ENCODE data around the gene EML2.
"Not testable (repeated sequence)": the region's sequence is repeated elsewhere in the genome, so short reads cannot be mapped to it uniquely, and the experiment has no call there.

EML2 gene

DNA sequence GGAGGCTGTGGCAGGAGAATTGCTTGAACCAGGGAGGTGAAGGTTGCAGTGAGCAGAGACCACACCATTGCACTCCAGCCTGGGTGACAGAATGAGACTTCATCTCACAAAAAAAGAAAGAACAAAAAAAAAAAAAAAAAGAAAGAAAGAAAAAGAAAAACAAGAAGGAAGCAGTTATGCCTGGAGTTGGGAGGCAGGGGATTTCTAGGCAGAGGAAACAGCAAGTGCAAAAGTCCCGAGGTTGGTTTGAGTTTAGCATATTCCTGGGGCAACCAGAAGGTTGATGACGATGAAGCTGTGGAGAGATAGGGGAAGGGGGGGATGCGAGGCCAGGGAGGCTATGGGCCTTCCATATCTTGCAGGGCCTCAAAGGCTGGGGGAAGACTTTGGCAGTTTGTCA is 11.5 kb upstream of the EML2 start:
- no peak for DNase-seq (ENCODE audit: low read depth in 2 of 2)

DNA sequence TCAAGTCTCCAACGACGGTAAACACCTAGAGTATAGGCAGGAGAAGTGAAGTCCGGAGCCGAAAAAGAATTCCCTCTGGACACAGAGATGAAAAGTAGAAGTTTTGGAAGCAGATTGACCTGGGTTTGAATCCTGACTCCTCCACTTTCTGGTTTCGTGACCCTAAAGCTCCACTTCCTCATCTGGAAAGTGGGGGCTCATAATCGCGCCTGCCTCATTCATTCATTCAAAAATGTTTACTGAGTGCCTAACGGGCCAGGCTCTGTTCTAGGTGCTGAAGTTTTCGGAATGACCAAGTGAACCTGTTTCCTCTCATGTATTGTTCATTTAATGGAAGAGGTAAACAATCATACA is 7.1 kb upstream of the EML2 start:
- no peak for DNase-seq (ENCODE audit: low read depth in 2 of 2)

DNA sequence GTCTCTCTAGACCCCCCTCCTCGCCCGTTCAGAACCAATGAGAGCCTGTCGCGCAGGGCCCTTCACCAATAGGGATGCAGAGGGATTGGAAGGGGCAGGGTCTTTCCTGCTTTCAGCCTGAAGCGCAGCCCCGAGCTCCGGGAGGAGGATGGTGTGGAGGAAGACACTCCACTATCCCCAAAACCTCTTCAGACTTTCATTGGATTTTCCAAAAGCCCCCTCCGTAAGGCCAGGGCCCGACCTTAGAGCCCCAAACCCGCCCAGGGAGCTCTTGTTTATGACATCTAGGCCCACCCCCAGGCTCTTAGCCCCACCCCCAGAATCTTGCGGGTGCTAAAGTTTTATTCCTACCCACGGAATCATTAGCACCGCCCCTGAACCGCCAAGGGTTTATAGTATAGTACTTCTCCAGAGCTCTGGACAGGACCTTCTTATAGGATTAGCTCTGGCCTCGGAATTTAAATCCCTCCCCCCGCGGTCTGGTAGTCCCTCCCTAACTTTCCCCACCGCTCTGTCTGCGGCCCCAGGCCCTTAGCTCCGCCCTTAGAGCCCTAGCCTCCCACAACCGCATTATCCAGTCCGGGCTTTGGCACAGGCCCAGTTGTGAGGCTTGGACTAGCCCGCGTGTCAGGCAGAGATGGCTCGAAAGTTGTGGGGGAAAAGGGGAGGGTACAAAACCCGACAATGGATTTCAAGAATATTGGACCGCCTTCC is 6.6 kb upstream of the EML2 start:
- peak in 1 of 2 donors; percentile 44 for DNase-seq (ENCODE audit: low read depth in 2 of 2)

DNA sequence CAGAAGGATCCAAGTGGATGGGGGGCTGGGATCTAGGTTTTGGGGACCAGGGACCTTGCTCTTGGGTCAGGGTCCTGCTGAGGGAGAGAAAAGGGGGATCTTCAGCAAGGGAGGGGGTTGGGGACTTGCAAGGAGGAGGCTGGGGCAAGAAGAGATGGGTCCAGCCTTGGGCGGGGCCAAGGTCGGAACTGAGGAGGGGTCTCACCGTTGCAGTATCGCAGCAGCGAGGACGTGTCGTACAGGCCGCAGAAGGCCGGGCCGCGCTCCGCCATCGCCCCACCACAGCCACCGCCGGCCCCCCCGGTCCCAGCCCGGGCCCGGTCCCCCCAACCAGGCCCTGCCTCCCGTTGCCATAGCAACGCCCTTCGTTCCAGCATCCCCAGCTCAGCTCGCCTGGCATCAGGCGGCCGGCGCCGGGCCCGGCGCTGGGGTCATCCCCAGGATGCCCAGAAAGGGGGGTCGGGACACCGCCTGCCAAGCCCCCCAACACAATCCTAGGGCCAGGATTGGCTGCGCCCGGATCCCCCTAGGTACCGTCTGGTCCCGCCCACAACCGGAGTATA is 6.0 kb upstream of the EML2 start:
- DNase-seq (ENCODE audit: low read depth in 2 of 2) = no peak

DNA sequence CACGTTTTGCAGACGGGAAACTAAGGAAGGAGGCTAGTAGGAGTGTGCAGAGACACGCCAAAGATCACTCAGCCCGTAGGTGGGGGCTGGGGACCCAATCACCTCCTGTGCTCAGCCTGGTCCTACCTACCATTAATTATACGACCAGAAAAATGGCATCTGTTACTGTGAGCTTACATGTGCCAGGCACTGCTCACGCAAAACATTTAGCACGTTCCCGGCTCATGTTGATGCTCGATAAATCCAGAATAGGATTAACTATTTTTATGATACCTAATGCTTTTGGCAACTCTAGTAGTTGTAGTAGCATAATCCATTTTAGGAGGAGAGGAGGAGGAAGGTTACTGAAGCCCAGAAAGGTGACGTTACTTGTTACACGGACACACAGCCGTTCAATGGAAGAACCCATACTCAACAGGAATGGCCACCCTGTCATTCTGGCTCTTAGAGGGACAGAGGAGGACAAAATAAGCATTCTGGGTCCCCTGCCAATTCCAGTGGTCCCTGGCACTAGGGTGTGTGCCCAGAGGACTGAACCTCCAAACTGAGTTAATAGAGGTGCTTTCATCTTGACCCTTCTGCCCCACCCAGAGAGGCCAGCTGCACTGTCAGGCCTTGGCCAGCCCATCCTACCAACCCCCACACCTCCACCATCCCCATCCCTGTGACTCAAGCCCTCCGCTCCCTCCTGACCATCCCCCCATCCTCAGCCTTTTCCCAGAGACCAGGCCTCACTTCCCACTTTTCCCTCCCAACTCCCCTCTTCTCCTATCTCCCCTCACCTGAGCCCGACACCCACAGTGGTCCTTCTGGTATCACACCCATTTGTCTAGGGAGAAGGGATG is 5.0 kb upstream of the EML2 start:
- no peak for DNase-seq (ENCODE audit: low read depth in 2 of 2)

DNA sequence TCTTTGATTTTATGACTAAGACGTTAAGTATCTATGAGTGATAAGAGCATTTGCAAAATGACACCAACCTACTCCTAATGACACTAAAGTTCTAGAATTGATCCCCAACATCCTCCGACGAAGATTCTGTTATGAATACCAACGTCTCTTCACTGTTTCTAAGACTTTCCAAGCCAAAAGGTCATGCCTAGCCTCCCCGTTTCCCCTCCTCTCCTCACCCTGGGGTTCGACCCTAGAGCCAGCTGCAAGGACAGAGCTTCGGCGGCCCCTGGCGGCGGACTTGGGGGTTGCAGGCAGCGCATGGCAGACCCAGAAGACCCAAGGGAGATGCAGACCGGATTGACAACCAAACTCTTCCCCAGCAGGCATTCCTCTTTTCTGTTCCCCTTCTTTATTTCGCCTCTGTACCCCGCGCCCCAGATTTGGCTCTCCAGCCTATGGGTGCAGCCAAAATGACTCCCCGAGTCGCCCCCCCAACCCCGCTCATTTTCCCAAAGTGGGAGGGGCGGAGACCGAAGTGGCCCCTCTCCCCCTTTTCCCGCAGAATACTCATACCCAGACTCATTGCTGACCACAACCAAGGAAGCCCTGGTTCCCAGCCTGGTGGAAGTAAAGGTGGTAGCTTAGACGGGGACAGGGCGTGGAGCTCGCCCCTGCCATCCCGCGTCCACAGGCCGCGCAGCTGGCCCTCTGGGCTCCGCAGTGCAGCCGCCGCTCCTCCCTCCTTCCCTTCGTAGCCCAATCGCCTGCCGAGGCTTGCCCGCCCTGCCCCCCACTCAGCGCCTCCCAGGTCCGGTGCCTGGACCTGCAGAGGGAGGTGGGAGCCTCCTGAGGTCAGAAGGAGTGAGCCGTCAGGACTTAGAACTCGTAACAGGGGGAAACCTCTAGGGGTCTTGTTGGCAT is 4.1 kb upstream of the EML2 start:
- peak; percentile 79 to 82 for DNase-seq (ENCODE audit: low read depth in 2 of 2)

DNA sequence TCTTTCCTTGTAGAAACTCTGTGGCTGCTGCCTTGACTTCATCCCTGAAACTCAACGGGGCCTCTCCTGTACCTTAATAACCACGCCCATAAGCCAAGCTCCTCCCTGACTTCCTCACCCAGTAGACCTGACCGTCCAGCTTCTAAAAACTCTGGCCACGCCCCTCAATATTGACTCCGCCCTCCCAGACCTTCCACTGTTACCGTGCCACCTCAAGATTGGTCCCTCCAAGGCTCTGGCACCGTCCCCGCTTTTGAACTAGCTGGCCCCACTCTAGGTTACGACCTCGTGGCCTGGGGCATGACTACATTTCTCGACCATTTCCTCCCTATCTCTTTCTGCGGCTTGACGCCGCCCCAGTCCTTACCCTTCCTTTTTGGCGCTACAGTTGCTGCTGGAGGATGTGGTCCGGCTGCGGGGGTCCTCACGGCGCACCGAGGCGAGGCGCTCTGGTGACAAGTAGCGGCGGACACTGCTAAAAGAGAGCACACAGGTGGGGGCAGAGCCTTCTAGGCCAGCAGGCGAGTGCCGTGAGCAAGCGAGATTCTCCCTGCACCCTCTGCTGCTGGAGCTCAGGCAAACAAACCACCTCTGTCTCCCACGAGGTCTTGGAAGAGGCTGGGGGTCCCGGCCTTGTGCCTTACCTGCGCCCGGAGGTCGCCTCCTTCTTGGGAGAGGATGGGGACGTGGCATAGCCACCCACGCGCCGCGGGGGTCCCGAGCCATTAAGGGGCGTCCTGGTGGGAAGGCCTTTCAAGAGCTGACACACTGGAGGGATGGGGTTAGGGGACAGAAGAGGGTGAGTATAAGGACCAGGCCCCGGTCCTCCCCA is 2.3 kb upstream of the EML2 start:
- DNase-seq (ENCODE audit: low read depth in 2 of 2) = peak; percentile 28 to 31

DNA sequence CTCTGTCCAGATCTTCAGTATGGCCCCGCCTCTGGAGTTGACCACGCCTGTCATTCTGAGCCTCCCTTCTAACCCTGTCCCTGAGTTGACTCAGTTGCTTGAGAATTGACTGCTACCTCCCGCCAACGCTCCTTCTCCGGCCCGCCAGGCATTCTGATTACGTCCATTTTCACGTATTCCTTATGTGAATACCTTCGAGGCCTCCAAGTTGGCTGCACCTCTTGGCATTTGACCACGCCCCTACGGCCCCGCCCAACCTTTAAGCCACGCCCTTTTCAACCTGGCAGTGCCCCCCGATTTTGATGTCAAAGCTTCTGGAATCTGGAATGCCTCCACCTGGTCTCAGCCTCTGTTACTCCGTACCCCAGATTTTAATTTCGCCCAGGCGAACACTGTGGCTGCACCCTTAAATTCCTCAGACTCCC is 1.7 kb upstream of the EML2 start:
- DNase-seq (ENCODE audit: low read depth in 2 of 2) = peak in 1 of 2 donors; percentile 10

DNA sequence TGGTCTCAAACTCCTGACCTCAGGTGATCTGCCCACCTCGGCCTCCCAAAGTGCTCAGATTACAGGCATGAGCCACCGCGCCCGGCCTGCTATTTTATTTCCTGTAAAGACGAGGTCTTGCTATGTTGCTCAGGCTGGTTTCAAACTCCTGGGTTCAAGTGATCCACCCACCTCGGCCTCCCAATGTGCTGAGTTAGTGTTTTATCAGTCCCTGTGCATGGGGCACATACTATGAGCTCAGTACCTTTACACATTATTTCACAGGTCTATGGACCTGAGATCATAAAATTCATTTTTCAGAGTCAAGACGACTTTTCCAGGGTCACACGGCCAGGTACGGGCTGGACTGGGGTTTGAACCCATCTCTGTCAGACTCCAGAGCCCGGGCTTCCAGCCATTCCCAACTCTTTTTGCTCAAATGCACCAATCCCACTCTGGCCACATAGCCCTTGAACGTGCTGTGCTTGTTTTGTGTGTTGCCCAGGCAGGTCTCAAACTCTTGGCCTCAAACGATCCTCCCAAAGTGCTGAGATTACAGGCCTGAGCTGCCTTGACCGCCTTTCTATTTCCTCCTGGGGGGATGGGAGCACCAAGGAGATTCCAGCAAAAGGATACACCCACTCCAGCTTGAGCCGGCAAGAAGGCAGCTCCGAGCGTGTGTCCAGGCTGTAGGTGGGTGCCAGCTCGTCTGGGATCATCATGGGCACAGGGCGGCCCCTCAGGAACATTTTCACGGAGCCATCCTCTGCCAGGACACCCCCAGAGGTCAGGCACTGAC is 1.1 kb downstream of the EML2 start:
- DNase-seq (ENCODE audit: low read depth in 2 of 2) = no peak

DNA sequence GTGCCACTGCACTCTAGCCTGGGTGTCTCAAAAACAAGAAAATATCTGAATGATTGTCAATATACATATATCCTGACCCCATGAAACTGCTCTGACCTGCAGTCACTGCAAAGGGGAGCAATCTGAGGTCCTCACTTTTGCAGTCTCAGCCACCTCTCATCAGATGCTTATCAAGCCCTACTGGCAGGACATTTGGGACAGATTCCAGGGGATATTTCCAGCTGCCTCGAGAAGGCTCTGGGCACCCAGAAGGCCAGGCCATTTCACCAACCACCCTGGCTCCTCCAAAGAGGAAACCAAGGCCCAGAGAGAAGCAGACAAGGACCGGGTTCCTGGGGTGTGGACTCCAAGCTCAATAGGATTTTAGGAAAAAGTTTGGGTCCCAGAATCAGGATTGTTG is 2.3 kb downstream of the EML2 start:
- no peak for DNase-seq (ENCODE audit: low read depth in 2 of 2)

DNA sequence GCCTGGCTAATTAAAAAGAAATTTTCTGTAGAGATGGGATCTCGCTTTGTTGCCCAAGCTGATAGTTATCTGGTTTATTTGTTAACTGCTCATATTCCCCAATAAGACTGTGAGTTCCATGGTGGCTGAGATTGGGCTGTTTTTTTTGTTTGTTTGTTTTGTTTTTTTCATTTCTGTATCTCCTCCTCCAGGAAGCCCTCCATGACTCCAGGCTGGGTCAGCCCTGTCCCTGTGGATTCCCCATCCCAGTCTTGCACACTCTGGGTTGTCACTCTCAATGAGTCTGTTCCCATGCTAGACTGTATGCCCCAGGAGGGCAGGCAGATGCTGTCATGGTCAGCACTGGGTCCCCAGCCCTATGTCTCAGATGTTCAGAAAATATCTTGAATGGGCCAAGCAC is 2.9 kb downstream of the EML2 start:
- no peak for DNase-seq (ENCODE audit: low read depth in 2 of 2)

DNA sequence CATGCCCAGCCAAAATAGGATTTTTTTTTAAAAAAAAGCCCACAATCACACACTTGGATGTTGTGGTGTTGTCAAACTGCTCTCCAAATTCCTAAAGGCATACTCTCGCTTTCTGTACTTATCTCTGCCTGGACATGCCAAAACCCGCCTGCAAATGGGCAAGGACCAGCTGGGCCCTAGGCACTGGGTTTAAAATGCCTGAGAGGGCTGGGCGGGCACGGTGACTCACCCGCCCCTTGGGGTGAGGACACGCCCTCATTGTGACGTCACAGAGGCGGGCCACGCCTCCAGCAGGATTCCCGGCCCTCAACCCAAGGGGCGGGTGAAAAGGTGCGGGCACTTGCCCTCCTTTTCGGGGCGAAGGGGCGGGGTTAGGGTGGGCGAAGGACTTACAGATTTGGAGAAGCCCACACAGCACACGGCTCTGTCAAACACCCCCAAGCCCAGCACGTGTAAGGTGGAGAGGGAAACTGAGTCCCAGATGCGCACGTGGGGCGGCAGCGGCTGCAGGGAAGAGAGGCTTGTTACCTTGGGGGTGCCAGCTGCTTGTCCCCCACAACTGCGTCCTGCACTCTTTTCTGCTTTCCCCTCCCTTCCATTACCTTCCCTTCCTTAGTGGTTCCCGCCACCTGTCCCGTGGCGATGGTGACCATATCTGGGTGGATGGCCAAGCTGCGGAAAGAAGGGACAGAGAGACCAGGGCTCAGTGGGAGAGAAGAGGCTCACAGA is 6.6 kb downstream of the EML2 start:
- no peak for DNase-seq (ENCODE audit: low read depth in 2 of 2)

DNA sequence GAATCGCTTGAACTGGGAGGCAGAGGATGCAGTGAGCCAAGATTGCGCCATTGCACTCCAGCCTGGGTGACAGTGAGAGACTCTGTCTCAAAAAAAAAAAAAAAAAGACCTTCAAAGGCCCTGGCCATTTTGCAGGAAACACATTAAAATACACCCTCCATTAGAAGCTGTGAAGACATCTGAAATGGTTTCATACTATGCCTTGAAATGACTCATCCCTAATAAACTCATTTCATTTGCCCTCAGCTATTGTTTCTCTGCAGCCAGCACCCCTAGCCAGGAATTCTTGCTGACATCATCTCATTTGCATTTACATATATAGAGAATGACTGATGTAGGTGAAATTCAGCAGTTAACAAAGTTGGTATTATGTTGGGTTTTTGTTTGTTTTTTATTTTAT is 8.7 kb downstream of the EML2 start:
- DNase-seq (ENCODE audit: low read depth in 2 of 2) = no peak

DNA sequence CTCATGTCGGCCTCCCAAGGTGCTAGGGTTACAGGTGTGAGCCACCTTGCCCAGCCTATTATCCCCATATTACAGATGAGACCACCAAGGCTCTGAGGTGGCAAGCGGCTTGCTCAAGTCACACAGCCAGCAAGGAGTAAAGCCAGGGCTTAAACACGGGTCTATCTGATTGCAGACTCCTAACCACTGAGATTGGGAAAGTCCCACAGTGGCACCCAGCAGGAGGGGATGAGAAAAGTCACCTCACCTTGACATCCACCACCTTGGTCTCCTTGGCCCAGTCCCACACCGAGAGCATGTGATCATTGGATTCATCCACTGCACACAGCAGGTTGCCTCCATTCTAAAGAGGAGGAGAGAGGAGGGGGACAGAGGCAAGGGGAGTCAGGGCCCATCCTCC is 9.5 kb downstream of the EML2 start:
- no peak for DNase-seq (ENCODE audit: low read depth in 2 of 2)

DNA sequence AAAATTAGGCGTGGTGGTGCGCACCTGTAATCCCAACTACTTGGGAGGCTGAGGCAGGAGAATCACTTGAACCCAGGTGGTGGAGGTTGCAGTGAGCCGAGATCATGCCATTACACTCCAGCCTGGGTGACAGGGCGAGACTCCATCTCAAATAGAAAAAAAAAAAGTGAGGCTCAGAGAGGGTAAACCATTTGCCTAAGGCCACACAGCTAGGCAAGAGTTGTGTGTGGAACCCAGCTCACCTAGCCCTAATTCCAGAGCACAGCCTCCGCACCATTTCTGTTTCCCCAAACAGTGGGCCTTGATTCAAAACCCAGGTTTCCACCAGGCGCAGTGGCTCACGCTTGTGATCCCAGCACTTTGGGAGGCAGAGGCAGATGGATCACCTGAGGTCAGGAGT is 11.0 kb downstream of the EML2 start:
- not testable (repeated sequence) for DNase-seq (ENCODE audit: low read depth in 2 of 2)

DNA sequence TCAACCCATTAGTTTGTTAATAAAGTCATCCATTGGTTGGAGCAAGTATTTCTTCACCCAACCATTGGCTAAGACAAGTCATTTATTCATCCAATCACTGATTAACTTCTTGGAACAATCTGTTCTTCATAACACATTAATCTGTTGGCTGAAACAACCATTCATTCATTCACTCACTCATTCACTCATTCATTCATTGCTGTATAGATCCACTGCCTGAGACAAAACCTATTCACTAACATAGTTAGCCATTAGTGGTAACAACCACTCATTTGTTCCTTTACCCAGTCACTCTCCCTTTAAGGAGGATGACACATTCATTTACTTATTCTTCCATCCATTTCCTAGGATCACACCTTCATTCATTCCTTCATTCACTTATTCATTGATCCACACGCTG is 15.2 kb downstream of the EML2 start:
- DNase-seq (ENCODE audit: low read depth in 2 of 2) = no peak

DNA sequence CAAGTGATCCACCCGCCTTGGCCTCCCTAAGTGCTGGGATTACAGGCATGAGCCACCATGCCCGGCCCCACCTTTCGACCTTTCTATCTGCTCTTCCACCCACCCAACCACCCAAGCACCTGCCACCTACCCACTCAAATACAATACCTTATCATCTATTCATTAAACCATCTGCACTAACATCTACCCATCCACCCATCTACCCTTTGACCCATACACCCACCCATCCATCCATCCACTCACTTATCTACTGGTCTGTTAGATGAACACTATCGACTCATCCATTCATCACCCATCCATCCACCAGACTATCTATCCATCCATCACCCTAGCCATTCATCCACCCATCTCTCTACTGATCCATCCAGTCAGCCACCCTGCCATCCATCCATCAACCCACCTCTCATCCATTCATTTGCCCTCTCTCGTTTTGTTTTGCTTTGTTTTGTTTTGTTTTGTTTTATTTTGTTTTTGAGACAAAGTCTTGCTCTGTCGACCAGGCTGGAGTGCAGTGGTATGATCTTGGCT is 17.2 kb downstream of the EML2 start:
- no peak for DNase-seq (ENCODE audit: low read depth in 2 of 2)

DNA sequence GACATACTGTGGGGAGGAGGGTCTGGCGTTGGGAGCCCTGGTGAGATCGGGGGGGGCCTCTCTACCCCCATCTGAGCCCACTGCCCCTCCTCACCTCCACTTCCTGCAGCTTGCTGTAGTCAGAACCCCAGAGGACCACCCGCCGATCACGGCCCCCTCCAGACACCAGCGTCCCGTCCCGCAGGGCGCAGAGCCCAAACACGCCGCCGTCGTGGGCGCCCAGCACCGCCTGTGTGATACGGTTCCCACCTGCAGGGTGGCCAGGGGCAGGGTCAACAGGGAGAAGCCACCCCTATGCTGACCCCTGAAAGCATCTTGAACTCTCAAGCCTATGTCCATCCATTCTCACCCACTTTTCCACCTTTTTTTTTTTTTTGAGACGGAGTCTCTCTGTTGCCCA is 17.8 kb downstream of the EML2 start:
- no peak for DNase-seq (ENCODE audit: low read depth in 2 of 2)

DNA sequence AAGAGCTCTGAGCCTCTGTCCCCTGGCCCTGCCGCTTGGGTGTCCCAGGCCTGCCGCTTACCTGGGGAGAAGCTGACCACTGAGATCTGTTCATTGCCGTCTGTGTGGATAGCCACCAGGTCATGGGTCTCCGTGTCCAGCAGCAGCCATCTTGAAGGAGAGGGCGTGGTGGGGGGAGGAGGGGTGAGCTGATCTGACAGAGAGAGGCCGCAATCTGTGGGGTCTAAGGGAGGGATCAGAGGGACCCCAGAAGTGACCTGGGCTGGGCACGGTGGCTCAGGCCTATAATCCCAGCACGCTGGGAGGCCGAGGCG is 22.5 kb downstream of the EML2 start:
- no peak for DNase-seq (ENCODE audit: low read depth in 2 of 2)

Measured in stimulated activated CD8-positive, alpha-beta memory T cell treated with anti-CD3 and anti-CD28 coated beads, Interleukin-7, amount 100 ng/mL, for 1 hour (primary cell).